GM19239 (cell line): Measurements from ENCODE around the gene CCDC30.
"Not testable (repeated sequence)": the region's sequence is repeated elsewhere in the genome, so short reads cannot be mapped to it uniquely, and the experiment has no call there.

ENCODE experiments used
- DNase-seq: peaks from one replicate; pipeline ENCODE4 v3.0.0; 2011; ENCODE audit warnings: low spot score; ENCODE audit not compliant: insufficient read length
- FAIRE-seq: peaks from 2 replicates; lab custom pipeline; 2011; peaks lifted over from hg19 to GRCh38; lab: Jason Lieb, UNC

Gene CCDC30

GRCh38 chr1:42682484-42682738 is 219.3 kb downstream of the CCDC30 start:
- not testable (repeated sequence) for DNase-seq, FAIRE-seq

DNA sequence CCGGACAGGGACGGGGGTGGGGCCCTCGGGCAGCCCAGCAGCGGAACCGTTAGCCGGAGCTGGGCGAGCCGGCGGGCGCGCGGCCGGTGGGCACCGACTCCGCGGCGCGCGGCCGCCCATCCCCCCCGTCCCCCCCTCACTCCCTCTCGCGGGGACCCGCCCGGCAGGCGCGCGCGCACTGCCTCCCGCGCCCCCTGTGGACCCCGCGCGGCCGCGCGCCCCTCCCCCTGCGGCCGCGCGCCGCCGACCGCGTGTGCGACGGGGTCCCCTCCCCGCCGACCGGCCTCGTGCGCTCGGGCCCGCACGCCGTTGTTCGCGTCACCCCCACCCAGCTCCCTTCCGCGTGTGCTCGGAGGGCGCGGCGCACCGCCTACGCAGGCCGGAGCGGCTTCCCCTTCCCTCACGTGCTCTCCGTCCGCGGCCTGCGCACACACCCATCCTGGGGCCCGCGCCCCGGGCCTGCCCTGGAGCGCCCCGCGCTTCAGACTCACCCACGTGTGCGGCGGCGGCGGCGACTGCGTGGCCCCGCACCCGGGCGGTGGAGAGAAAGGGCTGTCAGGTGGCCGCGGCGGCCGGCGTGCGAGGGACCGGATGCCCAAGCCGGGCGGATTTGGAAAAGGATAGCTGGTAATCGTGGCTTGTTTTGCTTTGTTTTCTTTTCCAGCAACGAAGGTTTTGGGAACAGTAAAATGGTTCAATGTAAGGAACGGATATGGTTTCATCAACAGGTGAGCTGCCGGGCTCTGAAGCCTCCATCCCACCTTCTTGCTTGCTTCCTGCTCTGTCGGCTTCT is 219.8 kb downstream of the CCDC30 start:
- no peak for FAIRE-seq
- DNase-seq: peak; percentile 48

- FAIRE-seq (peak; percentile 61), DNase-seq (no peak)
These were observed 221.1 kb downstream of the CCDC30 start for GRCh38 chr1:42684139-42684538.

- DNase-seq (no peak), FAIRE-seq (no peak)
These were observed 223.3 kb downstream of the CCDC30 start for GRCh38 chr1:42686418-42686817.

GRCh38 chr1:42689912-42690311 is 226.8 kb downstream of the CCDC30 start:
- DNase-seq (no peak), FAIRE-seq (peak; percentile 11)

DNA sequence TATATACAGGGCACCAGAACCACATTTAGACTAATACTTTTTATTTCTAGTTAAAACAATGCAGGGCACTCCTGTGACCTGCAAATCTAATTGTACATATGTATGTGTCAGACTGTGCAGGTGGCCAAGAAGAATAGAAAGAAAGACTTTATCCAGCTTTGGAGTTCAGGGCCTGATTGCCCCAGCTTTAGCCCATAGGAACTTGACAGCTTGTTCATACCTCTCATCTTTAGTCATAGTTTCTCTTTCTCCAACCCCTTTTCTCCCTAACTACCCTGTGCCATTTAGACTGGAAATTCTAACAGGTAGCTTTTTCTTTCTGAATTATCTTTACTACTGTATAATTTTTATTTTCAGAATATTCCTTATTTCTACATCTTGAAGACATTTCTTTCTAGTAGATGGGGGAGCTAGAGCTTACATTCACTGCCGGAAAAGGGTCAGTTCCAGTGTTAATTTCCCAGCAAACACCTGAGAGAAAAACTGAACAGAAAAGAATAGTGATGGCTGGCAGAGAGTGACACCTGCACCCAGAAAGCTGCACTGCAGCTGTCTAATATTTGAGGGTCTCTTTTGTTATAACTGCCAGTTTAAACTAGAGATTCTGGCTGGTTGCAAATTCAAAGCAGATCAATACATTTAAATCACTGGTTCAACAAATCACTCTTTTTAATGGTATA is 227.5 kb downstream of the CCDC30 start:
- FAIRE-seq: peak; percentile 82

GRCh38 chr1:42691157-42691498 is 228.0 kb downstream of the CCDC30 start:
- peak; percentile 48 for FAIRE-seq
- no peak for DNase-seq

More for the DNA sequence above, 227.5 kb downstream of the CCDC30 start:
- no peak for DNase-seq

GRCh38 chr1:42692461-42692860 is 229.4 kb downstream of the CCDC30 start:
- FAIRE-seq (no peak), DNase-seq (no peak)

DNA sequence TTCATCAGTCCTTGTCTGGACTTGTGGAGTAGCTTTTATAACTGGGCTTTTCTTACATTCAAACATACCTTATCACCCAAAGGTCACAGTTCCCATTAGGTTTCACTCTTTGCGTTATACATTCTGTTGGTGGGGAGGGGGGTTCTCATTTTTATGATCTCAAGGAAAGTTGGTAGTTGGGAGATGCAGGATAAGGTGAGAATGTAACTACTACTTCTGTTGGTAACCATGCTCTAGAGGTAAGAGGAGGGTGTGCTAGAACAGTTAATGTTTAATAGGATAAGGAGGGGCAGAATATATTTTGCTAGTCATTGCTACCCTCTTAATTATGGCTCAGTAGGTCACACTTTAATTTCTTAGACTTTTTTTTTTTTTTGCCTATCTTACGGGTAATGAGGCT is 229.8 kb downstream of the CCDC30 start:
- DNase-seq: no peak
- no peak for FAIRE-seq

DNA sequence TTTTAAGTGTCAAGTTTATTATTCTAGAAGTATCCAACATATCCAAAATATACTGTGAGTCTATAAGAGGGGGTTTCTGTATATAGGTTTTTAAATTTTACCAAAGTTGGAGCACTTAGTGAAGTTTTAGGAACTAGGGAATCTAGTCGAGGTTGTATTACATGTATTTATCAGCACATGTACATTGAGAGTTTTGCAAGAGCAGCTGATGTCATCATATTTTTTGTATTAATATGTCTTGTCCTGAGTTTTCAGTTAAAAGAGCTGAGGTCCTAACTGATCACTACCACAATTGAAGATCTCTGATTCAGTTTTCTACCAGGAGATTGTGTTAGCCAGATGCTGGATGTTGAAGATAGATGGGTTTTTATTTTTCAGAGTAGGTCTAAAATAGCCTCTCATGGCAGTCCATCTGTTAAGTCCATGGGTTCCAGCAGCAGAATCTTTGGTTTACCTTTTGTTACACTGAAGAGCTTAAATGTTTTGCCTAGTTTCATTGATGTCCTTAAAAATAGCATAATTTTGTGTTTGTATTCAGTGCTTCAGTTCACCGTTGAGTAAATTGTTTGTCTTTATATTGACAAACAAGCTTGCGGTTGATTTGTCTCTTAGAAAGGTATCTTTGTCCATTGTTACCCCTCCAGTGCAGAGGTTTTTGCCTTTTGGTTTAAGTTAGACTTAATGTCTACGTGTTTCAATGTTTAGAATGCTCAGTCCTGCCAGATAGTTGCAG is 235.2 kb downstream of the CCDC30 start:
- FAIRE-seq: no peak
- no peak for DNase-seq

GRCh38 chr1:42700006-42700405 is 236.9 kb downstream of the CCDC30 start:
- FAIRE-seq (no peak), DNase-seq (no peak)

DNA sequence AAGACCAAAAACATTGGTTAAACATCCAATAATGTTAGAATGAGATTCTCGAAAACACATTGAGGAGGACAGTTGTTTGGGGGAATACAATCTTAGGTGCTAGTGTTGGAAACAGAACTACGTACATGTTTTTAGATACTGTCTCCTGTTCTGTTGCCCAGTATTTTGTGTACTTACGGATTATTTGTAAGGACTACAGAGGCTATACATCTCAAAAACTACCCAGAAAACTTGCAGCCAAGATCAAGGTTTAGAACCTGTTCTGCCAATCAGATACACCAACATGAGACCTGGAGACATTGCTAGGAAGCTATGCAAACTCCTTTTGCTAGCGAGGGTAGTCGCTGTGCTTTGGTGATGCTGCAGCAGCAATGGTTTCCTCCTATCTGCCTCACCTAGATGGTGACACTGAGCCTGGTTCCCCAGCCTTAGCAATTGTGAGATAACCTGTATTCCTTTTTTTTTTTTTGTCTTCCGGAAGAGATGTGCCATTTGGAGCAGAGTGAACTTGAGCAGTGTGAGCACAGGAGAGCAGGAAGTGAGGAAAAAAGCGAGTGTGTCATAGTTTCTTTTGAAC is 240.9 kb downstream of the CCDC30 start:
- DNase-seq (no peak), FAIRE-seq (no peak)
